GM20431 (cell line): Measurements from ENCODE around the gene SLF2.

ENCODE experiments used
- in situ Hi-C: fragments of 300-500 bp; cut with MseI, MboI; formaldehyde crosslinking; loops from one replicate; pipeline ENCODE4 v1.15.0; 2020; ENCODE audit warnings: low sequenced_read_pairs; ENCODE audit not compliant: unreplicated experiment

SLF2 gene

GRCh38 chr10:100912605-100913469 lies at the start of gene SLF2:
Gene SLF2 (plus strand): TSS chr10:100912963. CDS start chr10:100913111, 148 bp downstream.
- in situ Hi-C loops = no loop called here

- in situ Hi-C loops = no loop called here
Measured at GRCh38 chr10:100863433-100863832, 49.3 kb upstream of the SLF2 start.

- in situ Hi-C loops = no loop called here
Measured at GRCh38 chr10:100864036-100864885, 48.5 kb upstream of the SLF2 start.

- in situ Hi-C loops = no loop called here
Measured at GRCh38 chr10:100864978-100865377, 47.8 kb upstream of the SLF2 start.

- in situ Hi-C loops = no loop called here
Measured at GRCh38 chr10:100866010-100866409, 46.8 kb upstream of the SLF2 start.

GRCh38 chr10:100866575-100867098 lies 46.1 kb upstream of the SLF2 start:
- in situ Hi-C loops = no loop called here

GRCh38 chr10:100867261-100867963 lies 45.4 kb upstream of the SLF2 start:
- in situ Hi-C loops = no loop called here

- in situ Hi-C loops = no loop called here
Measured at GRCh38 chr10:100868382-100868781, 44.4 kb upstream of the SLF2 start.

- in situ Hi-C loops = no loop called here
Measured at GRCh38 chr10:100869399-100869798, 43.4 kb upstream of the SLF2 start.

GRCh38 chr10:100872034-100872791 lies 40.5 kb upstream of the SLF2 start:
- in situ Hi-C loops = no loop called here

- in situ Hi-C loops = no loop called here
Measured at GRCh38 chr10:100873146-100873826, 39.5 kb upstream of the SLF2 start.

- in situ Hi-C loops = no loop called here
Measured at GRCh38 chr10:100873827-100874326, 38.9 kb upstream of the SLF2 start.

GRCh38 chr10:100874702-100875483 lies 37.9 kb upstream of the SLF2 start:
- in situ Hi-C loops = no loop called here

- in situ Hi-C loops = no loop called here
Measured at GRCh38 chr10:100875484-100876166, 37.1 kb upstream of the SLF2 start.

- in situ Hi-C loops = no loop called here
Measured at GRCh38 chr10:100876585-100877460, 35.9 kb upstream of the SLF2 start.

- in situ Hi-C loops = no loop called here
Measured at GRCh38 chr10:100877461-100877850, 35.3 kb upstream of the SLF2 start.
